GM19397 (cell line): ENCODE data around the gene CTBS.

Source experiments
- ATAC-seq: cut with Tn5 transposase; IDR thresholded peaks from one replicate; pipeline ENCODE4 v1.9.1; 2021; ENCODE audit warnings: mild to moderate bottlenecking, moderate library complexity; ENCODE audit not compliant: unreplicated experiment

CTBS gene

DNA sequence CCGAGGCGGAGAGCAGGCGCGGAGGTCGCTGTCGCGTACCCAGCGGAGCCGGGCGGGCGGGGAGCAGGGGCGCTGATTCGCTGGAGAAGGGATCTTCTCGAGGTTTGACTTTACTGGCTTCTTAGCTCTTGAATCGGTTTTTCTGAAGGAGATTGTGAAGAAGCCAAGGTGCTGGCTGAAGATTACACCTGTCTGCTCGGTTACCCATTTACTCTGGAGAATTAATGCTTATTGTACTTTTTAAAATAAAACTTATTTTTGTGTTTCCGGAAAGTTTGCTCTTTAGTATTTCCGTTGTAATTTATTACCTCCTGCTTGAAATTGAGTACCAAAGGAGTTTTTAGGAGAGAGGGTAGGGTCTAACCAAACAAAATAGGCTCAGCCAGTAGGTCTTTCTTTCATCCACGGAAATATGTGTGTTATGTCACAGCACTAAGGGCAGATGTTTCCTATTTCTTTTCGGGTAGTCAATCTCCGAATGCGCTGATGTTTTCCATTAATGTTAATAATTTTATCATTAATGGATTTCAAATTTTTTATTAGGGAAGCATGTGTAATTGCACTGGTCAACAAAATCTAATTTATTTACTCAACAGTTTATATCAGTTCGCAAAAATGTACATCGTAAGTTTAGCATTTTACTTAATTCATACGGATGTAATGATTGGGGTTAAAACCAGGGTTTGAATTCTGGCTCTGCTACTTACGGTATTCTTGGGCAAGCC lies 67.3 kb downstream of the CTBS start:
- ATAC-seq = no peak

DNA sequence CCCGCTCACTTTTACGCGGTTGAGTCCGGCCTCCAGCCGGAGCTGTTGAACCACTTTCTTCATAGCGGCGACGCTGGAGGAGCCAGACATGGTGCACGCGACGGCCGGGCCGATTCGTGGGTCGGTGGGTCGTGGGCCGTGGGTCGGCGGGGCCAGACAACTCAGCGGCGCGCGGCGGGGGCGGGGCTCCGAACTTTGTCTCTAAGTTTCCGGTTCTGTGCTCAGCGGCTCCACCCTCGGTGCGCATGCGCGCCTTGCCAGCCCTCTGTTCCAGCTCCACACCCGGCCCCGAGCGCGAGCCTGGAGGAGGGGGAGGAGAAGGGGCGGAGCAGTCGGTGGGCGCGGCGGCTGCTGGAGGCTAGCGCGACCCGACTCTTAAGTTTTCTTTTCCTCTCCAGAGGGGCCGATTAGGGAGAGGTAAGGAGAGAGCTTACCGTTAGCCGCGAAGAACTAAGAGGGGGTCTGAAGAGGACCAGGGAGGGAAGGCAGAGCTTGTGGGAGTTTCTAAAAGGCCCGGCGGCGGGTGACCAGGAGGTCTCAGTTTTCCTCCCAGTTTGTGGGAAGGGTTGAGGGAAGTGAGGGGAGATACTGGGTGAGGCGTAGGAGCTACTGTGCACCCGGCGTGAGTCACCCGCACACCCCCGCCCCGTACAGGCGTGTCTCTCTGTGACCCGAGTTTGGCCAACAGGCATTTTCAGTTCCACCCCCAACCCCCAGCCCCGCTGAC lies 68.1 kb downstream of the CTBS start, which contains the start of the genes GNG5 and SPATA1:
GNG5 (minus strand) TSS at position 580 of the 727 bp plus-strand sequence; CDS start at position 90, 490 bp downstream.
SPATA1 (plus strand) TSS at position 385 of the 727 bp plus-strand sequence. CDS start 9,974 bp downstream, outside the sequence.
- ATAC-seq = peak; percentile 85

DNA sequence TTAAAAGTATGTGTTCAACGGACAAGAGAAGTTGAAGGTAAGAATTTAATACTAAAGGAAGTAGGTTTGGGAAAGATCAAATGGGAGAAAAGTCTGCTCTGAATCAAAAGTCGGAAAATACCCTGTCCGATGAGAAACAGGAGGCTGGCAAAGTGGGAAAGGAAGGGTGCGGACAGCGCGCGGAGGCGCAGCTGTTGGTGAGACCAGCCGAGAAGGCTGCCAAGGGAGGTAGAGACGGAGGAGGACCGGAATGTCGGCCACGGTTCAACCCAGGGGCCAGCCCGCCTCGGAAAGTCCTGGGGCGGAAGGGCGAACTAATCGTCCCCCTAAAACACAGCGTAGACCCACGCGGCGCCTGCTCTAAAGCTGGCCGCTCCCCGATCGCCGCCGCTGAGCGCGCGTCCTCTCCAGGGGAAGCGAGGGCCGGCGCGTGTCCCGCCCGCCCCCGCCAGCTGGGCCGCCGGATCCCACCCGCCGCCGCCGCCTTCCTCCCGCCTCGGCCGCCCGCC lies 68.7 kb downstream of the CTBS start:
- ATAC-seq = peak; percentile 39

DNA sequence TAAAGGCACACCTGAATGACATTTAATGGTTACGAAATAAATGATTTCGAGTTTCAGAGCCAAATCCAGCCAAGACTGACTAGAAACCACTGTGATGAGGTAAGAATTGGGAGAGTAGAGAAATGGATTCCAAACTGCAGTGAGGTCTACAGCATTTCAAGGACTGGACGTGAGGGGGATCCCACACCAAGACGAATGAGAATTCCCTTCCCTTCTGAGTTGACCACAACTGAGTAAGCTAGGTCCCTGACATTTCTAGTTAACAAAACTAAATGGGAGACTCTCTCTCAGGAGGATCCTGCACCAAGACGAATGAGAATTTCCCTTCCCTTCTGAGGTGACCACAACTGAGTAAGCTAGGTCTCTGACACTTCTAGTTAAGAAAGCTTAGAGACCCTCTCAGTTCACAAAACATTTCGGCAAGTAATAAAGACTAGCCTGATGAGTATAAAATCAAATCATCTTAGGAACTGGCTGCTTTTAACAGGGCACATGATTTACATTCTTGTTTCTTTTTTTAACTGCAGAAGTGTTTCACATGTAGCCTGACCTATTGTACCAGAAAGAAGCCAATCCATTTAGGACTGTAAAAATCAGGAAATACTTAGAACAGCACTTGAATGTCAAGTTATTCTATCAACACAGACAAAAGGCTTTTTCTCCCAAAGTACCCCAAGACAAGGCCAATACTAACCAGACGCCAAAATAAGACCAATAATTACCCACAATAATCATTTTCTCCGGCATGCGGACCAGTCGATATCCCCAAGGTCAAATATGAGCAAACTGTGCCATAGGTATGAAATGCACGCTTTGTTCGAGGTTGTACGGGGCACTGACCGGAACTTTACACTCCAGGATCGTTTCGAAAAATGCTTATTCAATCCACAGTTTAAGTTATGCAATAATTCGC lies 69.4 kb downstream of the CTBS start:
- ATAC-seq = no peak

DNA sequence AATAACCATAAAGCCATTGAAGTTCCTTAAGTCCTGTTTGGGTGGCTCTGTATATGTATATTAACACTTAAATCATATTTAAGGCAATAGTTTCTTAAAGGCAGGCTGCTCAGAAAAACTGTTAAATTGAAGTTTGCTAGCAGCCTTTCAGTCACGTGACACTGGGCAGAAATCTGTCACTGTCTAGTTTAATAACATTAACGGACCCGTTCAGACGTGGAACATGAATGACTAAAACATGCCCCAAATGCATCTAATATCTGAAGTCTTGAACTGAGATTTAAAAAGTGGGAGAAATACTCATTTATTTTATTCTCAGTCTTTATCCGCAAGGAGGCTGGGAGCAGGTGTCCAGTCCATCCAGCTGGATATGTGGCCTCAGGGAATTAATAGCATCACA lies 71.3 kb downstream of the CTBS start:
- ATAC-seq = no peak
